Colonic mucosa (tissue), 4 donors: Measurements from ENCODE around the gene C19orf38. TPM values are rescaled to one million over a fixed set of nuclear protein-coding genes. Genes with fewer than 3 reads are reported as not detected.
"Not testable (repeated sequence)": the region's sequence is repeated elsewhere in the genome, so short reads cannot be mapped to it uniquely, and the experiment has no call there.

Experiments used
- DNase-seq: peaks from one replicate; pipeline ENCODE4 v3.0.0-alpha.2; 2020
- H3K27ac ChIP-seq: fragments of 200-600 bp; one replicate; pipeline ENCODE4 v1.8.0; 2021
- H3K27me3 ChIP-seq: fragments of 200-600 bp; one replicate; pipeline ENCODE4 v1.8.0; 2021
- H3K36me3 ChIP-seq: fragments of 200-600 bp; one replicate; pipeline ENCODE4 v1.8.0; 2021
- H3K4me1 ChIP-seq: fragments of 200-600 bp; one replicate; pipeline ENCODE4 v1.8.0; 2021; ENCODE audit warnings: mild to moderate bottlenecking
- H3K4me3 ChIP-seq: fragments of 200-600 bp; one replicate; pipeline ENCODE4 v1.8.0; 2021
- H3K9ac ChIP-seq, 2 donors: one replicate each; pipeline ENCODE4 v1.7.0; 2013; ENCODE audit warnings: control low read depth in 2 of 2, low read depth in 2 of 2, low read length in 2 of 2
- H3K9me3 ChIP-seq: fragments of 200-600 bp; one replicate; pipeline ENCODE4 v1.8.0; 2021
- intact Hi-C: fragments of 100-400 bp; cut with DNase I; formaldehyde crosslinking; loops from one replicate; pipeline ENCODE4 v1.14.1; 2022
- total RNA-seq, 2 donors: library from RNA; stranded (reverse); fragmentation: NEBNext Ultra II Directional in 1 of 2; extraction: Animal tissue kit (Norgen Biotek cat#: 25700) in 1 of 2; gene quantifications; one replicate each; pipeline ENCODE4 v1.2.1, GENCODE V29; 2021
- TF ChIP-seq, protein P1 (sequence below): fragments of 200-600 bp; IDR thresholded peaks from one replicate; pipeline ENCODE4 v1.8.0; 2022; ENCODE audit warnings: antibody characterized with exemption, mild to moderate bottlenecking
- donor health status: healthy.
- donor health status: DM: no; HTN: no; CAD: no.
- donor health status: DM: no; HTN: no; CAD: no.

Gene C19orf38
- total RNA-seq, 2 donors from 2014 or later: 0.77 to 1.5 TPM

GRCh38 chr19:10863107-10863717 is 15.0 kb downstream of the C19orf38 start:
- H3K4me1 ChIP-seq: peaks cover 8% of the 10 kb centered on the region
- H3K9ac ChIP-seq: peak overlapping the region in 1 of 2 donors; percentile 26
- H3K27me3 ChIP-seq: no peaks in the 10 kb centered on the region
- H3K9me3 ChIP-seq: no peaks in the 10 kb centered on the region
- no peak overlapping the region for H3K27ac ChIP-seq
- no peaks in the 10 kb centered on the region for H3K36me3 ChIP-seq
- intact Hi-C loops: no loop called here
- no peak for DNase-seq
- TF ChIP-seq, protein P1, sequence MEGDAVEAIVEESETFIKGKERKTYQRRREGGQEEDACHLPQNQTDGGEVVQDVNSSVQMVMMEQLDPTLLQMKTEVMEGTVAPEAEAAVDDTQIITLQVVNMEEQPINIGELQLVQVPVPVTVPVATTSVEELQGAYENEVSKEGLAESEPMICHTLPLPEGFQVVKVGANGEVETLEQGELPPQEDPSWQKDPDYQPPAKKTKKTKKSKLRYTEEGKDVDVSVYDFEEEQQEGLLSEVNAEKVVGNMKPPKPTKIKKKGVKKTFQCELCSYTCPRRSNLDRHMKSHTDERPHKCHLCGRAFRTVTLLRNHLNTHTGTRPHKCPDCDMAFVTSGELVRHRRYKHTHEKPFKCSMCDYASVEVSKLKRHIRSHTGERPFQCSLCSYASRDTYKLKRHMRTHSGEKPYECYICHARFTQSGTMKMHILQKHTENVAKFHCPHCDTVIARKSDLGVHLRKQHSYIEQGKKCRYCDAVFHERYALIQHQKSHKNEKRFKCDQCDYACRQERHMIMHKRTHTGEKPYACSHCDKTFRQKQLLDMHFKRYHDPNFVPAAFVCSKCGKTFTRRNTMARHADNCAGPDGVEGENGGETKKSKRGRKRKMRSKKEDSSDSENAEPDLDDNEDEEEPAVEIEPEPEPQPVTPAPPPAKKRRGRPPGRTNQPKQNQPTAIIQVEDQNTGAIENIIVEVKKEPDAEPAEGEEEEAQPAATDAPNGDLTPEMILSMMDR: no peak
- H3K4me3 ChIP-seq: no peak overlapping the region

GRCh38 chr19:10864538-10864899 is 16.3 kb downstream of the C19orf38 start:
- peaks cover 8% of the 10 kb centered on the region for H3K4me1 ChIP-seq
- TF ChIP-seq, protein P1: peak; percentile 87
- DNase-seq: peak; percentile 92
- no peak overlapping the region for H3K4me3 ChIP-seq
- no peak overlapping the region for H3K27ac ChIP-seq
- intact Hi-C loops: loop anchor here (2.0 kb wide), 1 partner anchor 152 kb away; no protein-coding TSS in a partner anchor
- no peaks in the 10 kb centered on the region for H3K36me3 ChIP-seq
- no peaks in the 10 kb centered on the region for H3K27me3 ChIP-seq
- H3K9ac ChIP-seq: no peak overlapping the region
- no peaks in the 10 kb centered on the region for H3K9me3 ChIP-seq

DNA sequence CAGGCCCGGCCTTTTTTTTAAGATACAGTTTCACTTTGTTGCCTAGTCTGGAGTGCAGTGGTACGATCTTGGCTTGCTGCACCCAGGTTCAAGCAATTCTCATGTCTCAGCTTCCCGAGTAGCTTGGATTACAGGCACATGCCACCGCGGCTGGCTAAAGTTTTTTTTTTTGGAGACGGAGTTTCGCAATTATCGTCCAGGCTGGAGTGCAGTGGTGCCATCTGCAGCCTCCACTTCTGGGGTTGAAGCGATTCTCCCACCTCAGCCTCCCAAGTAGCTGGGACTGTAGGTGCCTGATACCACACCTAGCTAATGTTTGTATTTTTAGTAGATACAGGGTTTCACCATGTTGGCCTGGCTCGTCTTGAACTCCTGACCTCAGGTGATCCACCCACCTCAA is 18.3 kb downstream of the C19orf38 start:
- H3K36me3 ChIP-seq: no peaks in the 10 kb centered on the region

DNA sequence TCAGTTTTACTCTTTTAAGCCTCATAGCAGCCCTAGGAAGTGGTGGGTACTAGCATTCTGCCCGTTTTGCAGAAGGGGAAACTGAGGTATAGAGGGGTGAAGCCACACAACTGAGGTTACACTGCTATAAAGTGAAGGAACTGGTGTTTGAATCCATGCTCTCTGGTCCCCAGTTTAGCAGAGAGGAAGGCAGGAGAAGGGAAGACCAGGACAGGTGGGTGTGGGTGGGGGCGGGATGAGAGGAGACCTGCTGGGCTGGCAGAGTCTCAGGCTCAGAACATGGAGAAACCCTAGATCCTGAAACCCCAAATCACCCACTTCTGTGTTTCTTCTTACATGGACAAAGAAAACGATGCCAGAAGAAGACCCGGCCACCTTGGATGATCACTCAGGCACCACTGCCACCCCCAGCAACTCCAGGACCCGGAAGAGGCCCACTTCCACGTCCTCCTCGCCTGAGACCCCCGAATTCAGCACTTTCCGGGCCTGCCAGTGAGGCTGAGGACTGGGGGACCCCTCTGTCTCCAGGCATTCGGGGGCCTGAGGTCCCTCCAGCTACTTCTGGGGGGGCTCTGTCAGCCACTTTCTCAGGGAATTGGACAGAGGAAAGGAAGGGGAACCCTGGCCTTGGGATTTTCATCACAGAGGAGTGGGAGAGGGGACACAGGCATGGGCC is 20.8 kb downstream of the C19orf38 start:
- H3K9me3 ChIP-seq: no peaks in the 10 kb centered on the region
- TF ChIP-seq, protein P1: no peak
- no peak for DNase-seq
- H3K9ac ChIP-seq: no peak overlapping the region
- intact Hi-C loops: no loop called here
- no peak overlapping the region for H3K27ac ChIP-seq
- H3K27me3 ChIP-seq: no peaks in the 10 kb centered on the region
- H3K36me3 ChIP-seq: no peaks in the 10 kb centered on the region
- no peak overlapping the region for H3K4me3 ChIP-seq
- peaks cover 4% of the 10 kb centered on the region for H3K4me1 ChIP-seq

More for the DNA sequence above, 18.3 kb downstream of the C19orf38 start:
- H3K4me3 ChIP-seq: no peak overlapping the region
- H3K27me3 ChIP-seq: no peaks in the 10 kb centered on the region
- H3K4me1 ChIP-seq: peaks cover 8% of the 10 kb centered on the region
- no peak overlapping the region for H3K9ac ChIP-seq
- DNase-seq: no peak
- H3K27ac ChIP-seq: no peak overlapping the region
- H3K9me3 ChIP-seq: no peaks in the 10 kb centered on the region
- TF ChIP-seq, protein P1: no peak
- intact Hi-C loops: no loop called here

DNA sequence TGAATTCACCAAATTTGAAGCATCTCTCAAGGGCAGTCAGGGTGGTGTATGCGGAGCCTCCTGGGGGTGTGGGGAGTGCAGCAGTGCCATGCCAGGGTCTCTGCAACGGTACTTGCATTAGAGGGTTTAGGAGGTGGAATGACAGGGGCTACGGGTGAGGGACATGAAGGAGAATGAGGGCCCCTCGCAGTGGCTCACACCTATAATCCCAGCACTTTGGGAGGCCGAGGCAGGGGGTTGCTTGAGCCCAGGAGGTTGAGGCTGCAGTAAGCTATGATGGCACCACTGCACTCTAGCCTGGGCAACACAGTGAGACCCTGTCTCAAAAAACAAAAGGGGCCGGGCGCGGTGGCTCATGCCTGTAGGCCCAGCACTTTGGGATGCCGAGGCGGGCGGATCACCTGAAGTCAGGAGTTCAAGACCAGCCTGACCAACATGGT is 21.7 kb downstream of the C19orf38 start:
- H3K9ac ChIP-seq, H3K9me3 ChIP-seq, H3K27ac ChIP-seq, H3K4me3 ChIP-seq, H3K4me1 ChIP-seq, H3K36me3 ChIP-seq, H3K27me3 ChIP-seq: not testable (repeated sequence)
- intact Hi-C loops: loop anchor here (5.0 kb wide), 1 partner anchor 57 kb away; the partner anchor contains the start of genes TIMM29 and YIPF2
- peak; percentile 49 for DNase-seq

- Histone ChIP-seq H3K9ac (peak overlapping the region; percentile 67 to 70), H3K36me3 (no peaks in the 10 kb centered on the region), H3K9me3 (no peaks in the 10 kb centered on the region), H3K27me3 (no peaks in the 10 kb centered on the region), H3K27ac (peak overlapping the region; percentile 62), H3K4me3 (peak overlapping the region; percentile 31), H3K4me1 (no peaks in the 10 kb centered on the region)
- TF ChIP-seq, protein P1: no peak
- intact Hi-C loops: loop anchor here (5.0 kb wide), 1 partner anchor 57 kb away; the partner anchor contains the start of genes TIMM29 and YIPF2
- no peak for DNase-seq
These were observed 22.3 kb downstream of the C19orf38 start for GRCh38 chr19:10870501-10870954.
